WTC11 (cell line): ENCODE results near the gene TNK2. TPM values are rescaled to one million over a fixed set of nuclear protein-coding genes. Genes with fewer than 3 reads are reported as not detected.

Experiments used
- ATAC-seq: fragments of 200-7000 bp; cut with Tn5 transposase; 2 replicates; pipeline ENCODE4 v1.10.0; 2021; ENCODE audit warnings: mild to moderate bottlenecking, moderate library complexity
- CTCF ChIA-PET: fragments of 300-600 bp; sonication (Branson Sonifier 250); formaldehyde crosslinking; loops from one replicate; lab custom pipeline; 2021; ENCODE audit warnings: antibody characterized with exemption; lab: Charles Lee
- POLR2A ChIA-PET: fragments of 350-600 bp; sonication (Branson Sonifier 250); formaldehyde crosslinking; loops from one replicate; lab custom pipeline; 2021; ENCODE audit warnings: antibody characterized with exemption; lab: Charles Lee
- DNase-seq: peaks from one replicate; pipeline ENCODE4 v3.0.0; 2021; ENCODE audit warnings: low spot score
- H3K27ac Mint-ChIP-seq: 2 replicates; pipeline ENCODE4 v1.8.0; 2021; ENCODE audit warnings: mixed read lengths
- H3K27me3 Mint-ChIP-seq: 2 replicates; pipeline ENCODE4 v1.8.0; 2021; ENCODE audit warnings: low read depth, mild to moderate bottlenecking, moderate library complexity, mixed read lengths
- H3K36me3 Mint-ChIP-seq: 2 replicates; pipeline ENCODE4 v1.8.0; 2021; ENCODE audit warnings: mixed read lengths
- H3K4me1 Mint-ChIP-seq: 2 replicates; pipeline ENCODE4 v1.8.0; 2022; ENCODE audit warnings: mixed read lengths
- H3K4me3 Mint-ChIP-seq: 2 replicates; pipeline ENCODE4 v1.8.0; 2021; ENCODE audit warnings: mild to moderate bottlenecking, moderate library complexity, mixed read lengths
- H3K9me3 Mint-ChIP-seq: 2 replicates; pipeline ENCODE4 v1.8.0; 2021; ENCODE audit warnings: mixed read lengths
- CREM ChIP-seq: sonication (generic); formaldehyde crosslinking; IDR thresholded peaks from 2 replicates; pipeline ENCODE4 v1.8.1; 2022; ENCODE audit warnings: mild to moderate bottlenecking, missing genetic modification reagents, moderate library complexity
- FOXK1 ChIP-seq: sonication (generic); formaldehyde crosslinking; IDR thresholded peaks from 2 replicates; pipeline ENCODE4 v1.8.0; 2022; ENCODE audit warnings: mild to moderate bottlenecking, moderate library complexity, missing genetic modification reagents
- FOXP1 ChIP-seq: sonication (generic); formaldehyde crosslinking; IDR thresholded peaks from 2 replicates; pipeline ENCODE4 v1.8.0; 2022; ENCODE audit warnings: missing genetic modification reagents, mild to moderate bottlenecking, moderate library complexity, borderline replicate concordance
- GRHL2 ChIP-seq: fragments of 250-450 bp; sonication (Bioruptor Pico); IDR thresholded peaks from 2 replicates; pipeline ENCODE4 v1.8.0; 2022; ENCODE audit warnings: mild to moderate bottlenecking, moderate library complexity; ENCODE audit not compliant: insufficient replicate concordance, severe bottlenecking
- HMGA2 ChIP-seq: fragments of 250-450 bp; sonication (Bioruptor Pico); IDR thresholded peaks from 2 replicates; pipeline ENCODE4 v1.4.0; 2021; ENCODE audit warnings: mild to moderate bottlenecking, moderate library complexity
- KAT7 ChIP-seq: sonication (generic); formaldehyde crosslinking; IDR thresholded peaks from 2 replicates; pipeline ENCODE4 v1.8.1; 2023; ENCODE audit warnings: missing genetic modification reagents, mild to moderate bottlenecking, borderline replicate concordance
- PRRX2 ChIP-seq: fragments of 250-450 bp; sonication (Bioruptor Pico); IDR thresholded peaks from 2 replicates; pipeline ENCODE4 v1.8.0; 2021; ENCODE audit warnings: mild to moderate bottlenecking
- SMAD4 ChIP-seq: sonication (generic); formaldehyde crosslinking; IDR thresholded peaks from 2 replicates; pipeline ENCODE4 v1.8.0; 2022; ENCODE audit warnings: mild to moderate bottlenecking, missing genetic modification reagents
- SOX15 ChIP-seq: fragments of 250-450 bp; sonication (Bioruptor Pico); IDR thresholded peaks from 2 replicates; pipeline ENCODE4 v1.9.0; 2021; ENCODE audit warnings: mild to moderate bottlenecking
- TCF7 ChIP-seq: sonication (generic); formaldehyde crosslinking; IDR thresholded peaks from 2 replicates; pipeline ENCODE4 v1.8.0; 2022; ENCODE audit warnings: mild to moderate bottlenecking, low read depth, missing genetic modification reagents, moderate library complexity
- ZNF232 ChIP-seq: sonication (generic); formaldehyde crosslinking; IDR thresholded peaks from 2 replicates; pipeline ENCODE4 v1.8.0; 2022; ENCODE audit warnings: mild to moderate bottlenecking, missing genetic modification reagents
- ZNF317 ChIP-seq: sonication (generic); formaldehyde crosslinking; IDR thresholded peaks from 2 replicates; pipeline ENCODE4 v1.8.1; 2023; ENCODE audit warnings: low read depth, mild to moderate bottlenecking, moderate library complexity, missing genetic modification reagents, borderline replicate concordance
- ZNF416 ChIP-seq: fragments of 250-450 bp; sonication (Bioruptor Pico); IDR thresholded peaks from 2 replicates; pipeline ENCODE4 v1.9.0; 2021; ENCODE audit warnings: mild to moderate bottlenecking, inconsistent platforms
- total RNA-seq: library from RNA; stranded (reverse); gene quantifications from 3 replicates; pipeline ENCODE4 v1.2.3, GENCODE V29; 2021
- TF ChIP-seq, protein P1 (sequence below): fragments of 250-450 bp; sonication (Bioruptor Pico); IDR thresholded peaks from 2 replicates; pipeline ENCODE4 v1.8.0; 2021; ENCODE audit warnings: mild to moderate bottlenecking
- TF ChIP-seq, protein P2 (sequence below): sonication (generic); formaldehyde crosslinking; IDR thresholded peaks from 2 replicates; pipeline ENCODE4 v1.8.0; 2023; ENCODE audit warnings: missing genetic modification reagents, mild to moderate bottlenecking, borderline replicate concordance
- TF ChIP-seq, protein P3 (sequence below): fragments of 250-450 bp; sonication (Bioruptor Pico); IDR thresholded peaks from 2 replicates; pipeline ENCODE4 v1.9.0; 2021; ENCODE audit warnings: mild to moderate bottlenecking
- TF ChIP-seq, protein P4 (sequence below): sonication (generic); formaldehyde crosslinking; IDR thresholded peaks from 2 replicates; pipeline ENCODE4 v1.8.1; 2023; ENCODE audit warnings: mild to moderate bottlenecking, missing genetic modification reagents
- TF ChIP-seq, protein P5 (sequence below): sonication (generic); formaldehyde crosslinking; IDR thresholded peaks from 2 replicates; pipeline ENCODE4 v1.8.1; 2022; ENCODE audit warnings: low read depth, mild to moderate bottlenecking, moderate library complexity, missing genetic modification reagents, borderline replicate concordance
- TF ChIP-seq, protein P6 (sequence below): sonication (generic); formaldehyde crosslinking; IDR thresholded peaks from 2 replicates; pipeline ENCODE4 v1.8.1; 2022; ENCODE audit warnings: mild to moderate bottlenecking, moderate library complexity, missing genetic modification reagents

The TNK2 gene
- total RNA-seq, 1 experiment from 2014 or later: 58.4 TPM

DNA sequence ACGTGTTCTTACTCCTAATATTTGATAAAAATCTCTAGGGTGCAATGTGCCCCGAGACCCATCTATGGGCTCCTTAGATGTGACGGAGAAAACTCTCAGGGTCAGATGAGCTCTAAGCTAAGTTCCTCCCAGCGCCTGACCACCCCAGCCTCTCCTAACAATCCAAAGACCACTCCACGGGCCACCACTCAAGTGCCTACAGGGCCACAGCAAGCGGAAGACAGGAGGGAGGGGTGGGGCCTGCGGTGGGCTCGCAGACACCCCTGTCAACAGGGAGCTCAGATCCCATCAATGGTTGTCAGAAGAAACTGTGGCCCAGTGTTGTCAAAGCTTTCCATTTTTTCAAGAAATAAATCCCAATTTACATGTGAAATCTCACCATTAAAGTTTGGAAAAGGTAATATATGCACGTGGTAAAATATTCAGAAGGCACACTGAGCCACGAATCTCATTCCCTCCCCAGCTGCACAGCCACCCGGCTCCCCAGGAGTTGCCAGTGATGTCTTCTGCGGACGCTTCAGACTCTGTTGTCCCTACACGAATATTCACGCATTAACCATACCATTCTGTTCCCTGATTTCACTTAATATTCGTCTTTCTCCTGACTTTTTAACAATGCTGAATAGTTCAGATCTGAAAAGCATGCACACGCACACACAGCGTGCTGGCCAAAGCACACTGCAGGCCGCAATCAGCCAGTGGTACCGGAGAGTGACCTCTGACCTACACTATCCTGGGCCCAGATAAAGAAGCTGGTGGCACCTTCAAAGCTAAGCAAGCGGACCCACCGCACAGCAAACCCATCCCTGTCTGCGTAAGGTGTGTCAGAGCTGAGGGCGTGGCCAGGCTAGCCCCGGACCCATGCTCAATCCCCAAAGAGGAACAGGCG, 19.1 kb downstream of the TNK2 start:
- no peak for ATAC-seq
- TF ChIP-seq ZNF317 (CRISPR knock-in tag) (no peak), KAT7 (CRISPR knock-in tag) (no peak), GRHL2 (CRISPR knock-in tag) (no peak), SMAD4 (no peak), ZNF232 (CRISPR knock-in tag) (no peak), TCF7 (CRISPR knock-in tag) (no peak), FOXK1 (CRISPR knock-in tag) (no peak)
- TF ChIP-seq, protein P1, sequence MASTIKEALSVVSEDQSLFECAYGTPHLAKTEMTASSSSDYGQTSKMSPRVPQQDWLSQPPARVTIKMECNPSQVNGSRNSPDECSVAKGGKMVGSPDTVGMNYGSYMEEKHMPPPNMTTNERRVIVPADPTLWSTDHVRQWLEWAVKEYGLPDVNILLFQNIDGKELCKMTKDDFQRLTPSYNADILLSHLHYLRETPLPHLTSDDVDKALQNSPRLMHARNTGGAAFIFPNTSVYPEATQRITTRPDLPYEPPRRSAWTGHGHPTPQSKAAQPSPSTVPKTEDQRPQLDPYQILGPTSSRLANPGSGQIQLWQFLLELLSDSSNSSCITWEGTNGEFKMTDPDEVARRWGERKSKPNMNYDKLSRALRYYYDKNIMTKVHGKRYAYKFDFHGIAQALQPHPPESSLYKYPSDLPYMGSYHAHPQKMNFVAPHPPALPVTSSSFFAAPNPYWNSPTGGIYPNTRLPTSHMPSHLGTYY (CRISPR knock-in tag): no peak
- TF ChIP-seq, protein P2, sequence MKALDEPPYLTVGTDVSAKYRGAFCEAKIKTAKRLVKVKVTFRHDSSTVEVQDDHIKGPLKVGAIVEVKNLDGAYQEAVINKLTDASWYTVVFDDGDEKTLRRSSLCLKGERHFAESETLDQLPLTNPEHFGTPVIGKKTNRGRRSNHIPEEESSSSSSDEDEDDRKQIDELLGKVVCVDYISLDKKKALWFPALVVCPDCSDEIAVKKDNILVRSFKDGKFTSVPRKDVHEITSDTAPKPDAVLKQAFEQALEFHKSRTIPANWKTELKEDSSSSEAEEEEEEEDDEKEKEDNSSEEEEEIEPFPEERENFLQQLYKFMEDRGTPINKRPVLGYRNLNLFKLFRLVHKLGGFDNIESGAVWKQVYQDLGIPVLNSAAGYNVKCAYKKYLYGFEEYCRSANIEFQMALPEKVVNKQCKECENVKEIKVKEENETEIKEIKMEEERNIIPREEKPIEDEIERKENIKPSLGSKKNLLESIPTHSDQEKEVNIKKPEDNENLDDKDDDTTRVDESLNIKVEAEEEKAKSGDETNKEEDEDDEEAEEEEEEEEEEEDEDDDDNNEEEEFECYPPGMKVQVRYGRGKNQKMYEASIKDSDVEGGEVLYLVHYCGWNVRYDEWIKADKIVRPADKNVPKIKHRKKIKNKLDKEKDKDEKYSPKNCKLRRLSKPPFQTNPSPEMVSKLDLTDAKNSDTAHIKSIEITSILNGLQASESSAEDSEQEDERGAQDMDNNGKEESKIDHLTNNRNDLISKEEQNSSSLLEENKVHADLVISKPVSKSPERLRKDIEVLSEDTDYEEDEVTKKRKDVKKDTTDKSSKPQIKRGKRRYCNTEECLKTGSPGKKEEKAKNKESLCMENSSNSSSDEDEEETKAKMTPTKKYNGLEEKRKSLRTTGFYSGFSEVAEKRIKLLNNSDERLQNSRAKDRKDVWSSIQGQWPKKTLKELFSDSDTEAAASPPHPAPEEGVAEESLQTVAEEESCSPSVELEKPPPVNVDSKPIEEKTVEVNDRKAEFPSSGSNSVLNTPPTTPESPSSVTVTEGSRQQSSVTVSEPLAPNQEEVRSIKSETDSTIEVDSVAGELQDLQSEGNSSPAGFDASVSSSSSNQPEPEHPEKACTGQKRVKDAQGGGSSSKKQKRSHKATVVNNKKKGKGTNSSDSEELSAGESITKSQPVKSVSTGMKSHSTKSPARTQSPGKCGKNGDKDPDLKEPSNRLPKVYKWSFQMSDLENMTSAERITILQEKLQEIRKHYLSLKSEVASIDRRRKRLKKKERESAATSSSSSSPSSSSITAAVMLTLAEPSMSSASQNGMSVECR (CRISPR knock-in tag): no peak
- TF ChIP-seq, protein P3, sequence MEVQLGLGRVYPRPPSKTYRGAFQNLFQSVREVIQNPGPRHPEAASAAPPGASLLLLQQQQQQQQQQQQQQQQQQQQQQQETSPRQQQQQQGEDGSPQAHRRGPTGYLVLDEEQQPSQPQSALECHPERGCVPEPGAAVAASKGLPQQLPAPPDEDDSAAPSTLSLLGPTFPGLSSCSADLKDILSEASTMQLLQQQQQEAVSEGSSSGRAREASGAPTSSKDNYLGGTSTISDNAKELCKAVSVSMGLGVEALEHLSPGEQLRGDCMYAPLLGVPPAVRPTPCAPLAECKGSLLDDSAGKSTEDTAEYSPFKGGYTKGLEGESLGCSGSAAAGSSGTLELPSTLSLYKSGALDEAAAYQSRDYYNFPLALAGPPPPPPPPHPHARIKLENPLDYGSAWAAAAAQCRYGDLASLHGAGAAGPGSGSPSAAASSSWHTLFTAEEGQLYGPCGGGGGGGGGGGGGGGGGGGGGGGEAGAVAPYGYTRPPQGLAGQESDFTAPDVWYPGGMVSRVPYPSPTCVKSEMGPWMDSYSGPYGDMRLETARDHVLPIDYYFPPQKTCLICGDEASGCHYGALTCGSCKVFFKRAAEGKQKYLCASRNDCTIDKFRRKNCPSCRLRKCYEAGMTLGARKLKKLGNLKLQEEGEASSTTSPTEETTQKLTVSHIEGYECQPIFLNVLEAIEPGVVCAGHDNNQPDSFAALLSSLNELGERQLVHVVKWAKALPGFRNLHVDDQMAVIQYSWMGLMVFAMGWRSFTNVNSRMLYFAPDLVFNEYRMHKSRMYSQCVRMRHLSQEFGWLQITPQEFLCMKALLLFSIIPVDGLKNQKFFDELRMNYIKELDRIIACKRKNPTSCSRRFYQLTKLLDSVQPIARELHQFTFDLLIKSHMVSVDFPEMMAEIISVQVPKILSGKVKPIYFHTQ (CRISPR knock-in tag): no peak
- TF ChIP-seq, protein P4, sequence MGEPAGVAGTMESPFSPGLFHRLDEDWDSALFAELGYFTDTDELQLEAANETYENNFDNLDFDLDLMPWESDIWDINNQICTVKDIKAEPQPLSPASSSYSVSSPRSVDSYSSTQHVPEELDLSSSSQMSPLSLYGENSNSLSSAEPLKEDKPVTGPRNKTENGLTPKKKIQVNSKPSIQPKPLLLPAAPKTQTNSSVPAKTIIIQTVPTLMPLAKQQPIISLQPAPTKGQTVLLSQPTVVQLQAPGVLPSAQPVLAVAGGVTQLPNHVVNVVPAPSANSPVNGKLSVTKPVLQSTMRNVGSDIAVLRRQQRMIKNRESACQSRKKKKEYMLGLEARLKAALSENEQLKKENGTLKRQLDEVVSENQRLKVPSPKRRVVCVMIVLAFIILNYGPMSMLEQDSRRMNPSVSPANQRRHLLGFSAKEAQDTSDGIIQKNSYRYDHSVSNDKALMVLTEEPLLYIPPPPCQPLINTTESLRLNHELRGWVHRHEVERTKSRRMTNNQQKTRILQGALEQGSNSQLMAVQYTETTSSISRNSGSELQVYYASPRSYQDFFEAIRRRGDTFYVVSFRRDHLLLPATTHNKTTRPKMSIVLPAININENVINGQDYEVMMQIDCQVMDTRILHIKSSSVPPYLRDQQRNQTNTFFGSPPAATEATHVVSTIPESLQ (CRISPR knock-in tag): no peak
- TF ChIP-seq, all 79 proteins: peak for 0
- H3K36me3 Mint-ChIP-seq: peaks cover 6% of the 10 kb centered on the region; the same call in 1 of the 2 replicates
- H3K27me3 Mint-ChIP-seq: no peaks in the 10 kb centered on the region
- ChIA-PET POLR2A (interaction anchor here (1.5 kb wide), 1 partner anchor 25 kb away, joined by 6 read pairs; no protein-coding TSS in a partner anchor), CTCF (interaction anchor here (0.6 to 11.7 kb wide), 13 partner anchors 9 to 267 kb away, joined by 3 to 161 read pairs (median 5); partner anchors contain the start of gene TNK2)
- peak overlapping the region; percentile 67 for H3K27ac Mint-ChIP-seq
- peaks cover 49% of the 10 kb centered on the region for H3K4me1 Mint-ChIP-seq
- no peaks in the 10 kb centered on the region for H3K9me3 Mint-ChIP-seq
- H3K4me3 Mint-ChIP-seq: no peak overlapping the region
- DNase-seq: no peak

DNA sequence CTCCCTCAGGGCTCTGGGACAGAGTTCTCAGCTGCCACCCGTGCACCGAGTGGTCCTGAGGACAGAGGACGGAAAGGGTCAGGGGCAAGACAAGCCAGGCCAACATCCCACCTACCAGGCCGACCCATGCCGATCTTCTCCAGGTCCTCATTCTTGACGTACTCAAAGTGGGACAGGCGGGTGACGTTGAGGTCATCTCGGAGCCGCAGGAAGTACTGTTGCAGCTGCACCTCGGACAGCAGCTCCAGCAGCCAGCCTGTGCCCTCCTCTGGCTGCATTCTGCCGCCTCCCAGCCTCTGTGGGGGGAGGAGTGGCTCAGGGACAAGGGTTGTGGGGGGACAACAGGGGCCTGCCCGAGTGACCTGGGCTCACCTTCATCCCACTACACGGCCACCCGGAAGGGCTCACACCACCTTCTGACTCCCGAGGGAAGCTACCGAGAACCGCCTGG, 20.0 kb downstream of the TNK2 start:
- Mint-ChIP-seq H3K9me3 (no peaks in the 10 kb centered on the region), H3K4me3 (no peak overlapping the region), H3K27me3 (no peaks in the 10 kb centered on the region), H3K36me3 (peaks cover 10% of the 10 kb centered on the region), H3K27ac (peak overlapping the region; percentile 63; the same call in 1 of the 2 replicates), H3K4me1 (peaks cover 47% of the 10 kb centered on the region)
- ChIA-PET CTCF (interaction anchor here (1.3 to 11.7 kb wide), 5 partner anchors 10 to 38 kb away, joined by 5 to 161 read pairs (median 15); no protein-coding TSS in a partner anchor), POLR2A (no interaction called here)
- ATAC-seq (no peak), DNase-seq (no peak)
- TF ChIP-seq, protein P5, sequence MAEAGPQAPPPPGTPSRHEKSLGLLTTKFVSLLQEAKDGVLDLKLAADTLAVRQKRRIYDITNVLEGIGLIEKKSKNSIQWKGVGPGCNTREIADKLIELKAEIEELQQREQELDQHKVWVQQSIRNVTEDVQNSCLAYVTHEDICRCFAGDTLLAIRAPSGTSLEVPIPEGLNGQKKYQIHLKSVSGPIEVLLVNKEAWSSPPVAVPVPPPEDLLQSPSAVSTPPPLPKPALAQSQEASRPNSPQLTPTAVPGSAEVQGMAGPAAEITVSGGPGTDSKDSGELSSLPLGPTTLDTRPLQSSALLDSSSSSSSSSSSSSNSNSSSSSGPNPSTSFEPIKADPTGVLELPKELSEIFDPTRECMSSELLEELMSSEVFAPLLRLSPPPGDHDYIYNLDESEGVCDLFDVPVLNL (CRISPR knock-in tag): no peak
- no peak for TF ChIP-seq HMGA2
- no peak for TF ChIP-seq CREM
- TF ChIP-seq, protein P6, sequence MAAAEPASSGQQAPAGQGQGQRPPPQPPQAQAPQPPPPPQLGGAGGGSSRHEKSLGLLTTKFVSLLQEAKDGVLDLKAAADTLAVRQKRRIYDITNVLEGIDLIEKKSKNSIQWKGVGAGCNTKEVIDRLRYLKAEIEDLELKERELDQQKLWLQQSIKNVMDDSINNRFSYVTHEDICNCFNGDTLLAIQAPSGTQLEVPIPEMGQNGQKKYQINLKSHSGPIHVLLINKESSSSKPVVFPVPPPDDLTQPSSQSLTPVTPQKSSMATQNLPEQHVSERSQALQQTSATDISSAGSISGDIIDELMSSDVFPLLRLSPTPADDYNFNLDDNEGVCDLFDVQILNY (CRISPR knock-in tag): no peak
- TF ChIP-seq SOX15 (CRISPR knock-in tag): no peak
- no peak for TF ChIP-seq ZNF232 (CRISPR knock-in tag)
- TF ChIP-seq FOXP1 (CRISPR knock-in tag): no peak
- no peak for TF ChIP-seq PRRX2
- no peak for TF ChIP-seq ZNF416
